Astrocyte (in vitro differentiated cells and primary cell): ENCODE data around the gene KANK2. TPM values are rescaled to one million over a fixed set of nuclear protein-coding genes. Genes with fewer than 3 reads are reported as not detected.
"Not testable (repeated sequence)": the region's sequence is repeated elsewhere in the genome, so short reads cannot be mapped to it uniquely, and the experiment has no call there.

Source experiments
- DNase-seq: peaks from one replicate; pipeline ENCODE4 v3.0.0-alpha.2; 2010; ENCODE audit warnings: low read depth
- FAIRE-seq: peaks from 2 replicates; lab custom pipeline; 2011; peaks lifted over from hg19 to GRCh38; lab: Jason Lieb, UNC
- H2AFZ ChIP-seq: 2 replicates; pipeline ENCODE4 v1.6.0; 2012; ENCODE audit warnings: low read depth, low read length, inconsistent platforms
- H3K27ac ChIP-seq: 2 replicates; pipeline ENCODE4 v1.5.1; 2011; ENCODE audit warnings: low read depth, low read length, inconsistent platforms
- H3K27me3 ChIP-seq: 2 replicates; pipeline ENCODE4 v1.6.0; 2011; ENCODE audit warnings: low read length, inconsistent platforms; ENCODE audit not compliant: insufficient read depth
- H3K36me3 ChIP-seq: 2 replicates; pipeline ENCODE4 v1.5.1; 2011; ENCODE audit warnings: low read length, inconsistent platforms; ENCODE audit not compliant: insufficient read depth
- H3K4me1 ChIP-seq: 2 replicates; pipeline ENCODE4 v1.5.1; 2011; ENCODE audit warnings: low read length, inconsistent platforms; ENCODE audit not compliant: insufficient read depth
- H3K4me2 ChIP-seq: 2 replicates; pipeline ENCODE4 v1.6.0; 2012; ENCODE audit warnings: low read length, inconsistent platforms
- H3K4me3 ChIP-seq: 2 replicates; pipeline ENCODE4 v1.5.1; 2011; ENCODE audit warnings: low read depth, mild to moderate bottlenecking, low read length, inconsistent platforms; ENCODE audit not compliant: insufficient read depth
- H3K79me2 ChIP-seq: 2 replicates; pipeline ENCODE4 v1.6.0; 2012; ENCODE audit warnings: mild to moderate bottlenecking, low read length, inconsistent platforms; ENCODE audit not compliant: insufficient read depth
- H3K9ac ChIP-seq: 2 replicates; pipeline ENCODE4 v1.6.0; 2012; ENCODE audit warnings: mild to moderate bottlenecking, low read length, inconsistent platforms
- H3K9me3 ChIP-seq: 2 replicates; pipeline ENCODE4 v1.5.1; 2012; ENCODE audit warnings: low read depth, mild to moderate bottlenecking, low read length, inconsistent platforms; ENCODE audit not compliant: insufficient read depth
- H4K20me1 ChIP-seq: 2 replicates; pipeline ENCODE4 v1.6.0; 2012; ENCODE audit warnings: low read length, inconsistent platforms; ENCODE audit not compliant: insufficient read depth
- H3K27ac Mint-ChIP-seq: one replicate; pipeline ENCODE4 v1.8.0; 2021; ENCODE audit warnings: mild to moderate bottlenecking, mixed read lengths; ENCODE audit not compliant: unreplicated experiment
- H3K27me3 Mint-ChIP-seq: one replicate; pipeline ENCODE4 v1.8.0; 2021; ENCODE audit warnings: low read depth, mixed read lengths; ENCODE audit not compliant: unreplicated experiment
- H3K36me3 Mint-ChIP-seq: one replicate; pipeline ENCODE4 v1.8.0; 2021; ENCODE audit warnings: low read depth, mixed read lengths; ENCODE audit not compliant: unreplicated experiment
- H3K4me1 Mint-ChIP-seq: one replicate; pipeline ENCODE4 v1.8.0; 2021; ENCODE audit warnings: low read depth, mixed read lengths; ENCODE audit not compliant: unreplicated experiment
- H3K4me3 Mint-ChIP-seq: one replicate; pipeline ENCODE4 v1.8.0; 2021; ENCODE audit warnings: mild to moderate bottlenecking, moderate library complexity, mixed read lengths; ENCODE audit not compliant: unreplicated experiment
- H3K9me3 Mint-ChIP-seq: one replicate; pipeline ENCODE4 v1.8.0; 2021; ENCODE audit warnings: mild to moderate bottlenecking, mixed read lengths; ENCODE audit not compliant: unreplicated experiment
- CTCF ChIP-seq: IDR thresholded peaks from 2 replicates; pipeline ENCODE4 v1.5.1; 2011; ENCODE audit warnings: low read depth, mild to moderate bottlenecking, inconsistent platforms, low read length, moderate library complexity; ENCODE audit not compliant: insufficient read depth
- EZH2 ChIP-seq: IDR thresholded peaks from 2 replicates; pipeline ENCODE4 v1.6.1; 2012; ENCODE audit warnings: mild to moderate bottlenecking, low read length, inconsistent platforms; ENCODE audit not compliant: insufficient read depth
- total RNA-seq: library from RNA; stranded (reverse); gene quantifications from 2 replicates; pipeline ENCODE4 v1.2.1, GENCODE V29; 2021

The KANK2 gene
- total RNA-seq, 1 donor from 2014 or later, result 50.3 TPM

GRCh38 chr19:11182994-11183393 lies 14.4 kb downstream of the KANK2 start:
- Histone ChIP-seq H3K27me3 (no peaks in the 10 kb centered on the region), H3K36me3 (peaks cover 12% of the 10 kb centered on the region), H3K9me3 (no peaks in the 10 kb centered on the region), H3K79me2 (peaks cover 7% of the 10 kb centered on the region), H3K4me3 (no peak overlapping the region), H3K4me2 (no peak overlapping the region), H3K9ac (no peak overlapping the region), H3K4me1 (peaks cover 10% of the 10 kb centered on the region), H3K27ac (no peak overlapping the region), H2AFZ (no peak overlapping the region), H4K20me1 (peaks cover 10% of the 10 kb centered on the region)
- Mint-ChIP-seq H3K27ac (no peak overlapping the region), H3K4me3 (no peak overlapping the region), H3K4me1 (no peaks in the 10 kb centered on the region), H3K9me3 (no peaks in the 10 kb centered on the region), H3K27me3 (no peaks in the 10 kb centered on the region), H3K36me3 (peaks cover 30% of the 10 kb centered on the region)
- DNase-seq (no peak), FAIRE-seq (no peak)
- TF ChIP-seq EZH2 (no peak), CTCF (no peak)

- FAIRE-seq (no peak), DNase-seq (no peak)
- Histone ChIP-seq H3K27me3 (no peaks in the 10 kb centered on the region), H3K9me3 (no peaks in the 10 kb centered on the region), H3K4me1 (peaks cover 10% of the 10 kb centered on the region), H3K9ac (no peak overlapping the region), H3K27ac (no peak overlapping the region), H4K20me1 (peaks cover 8% of the 10 kb centered on the region), H3K36me3 (peaks cover 12% of the 10 kb centered on the region), H3K79me2 (peaks cover 7% of the 10 kb centered on the region), H3K4me2 (no peak overlapping the region), H3K4me3 (no peak overlapping the region), H2AFZ (no peak overlapping the region)
- Mint-ChIP-seq H3K4me1 (no peaks in the 10 kb centered on the region), H3K36me3 (peaks cover 26% of the 10 kb centered on the region), H3K27ac (no peak overlapping the region), H3K4me3 (no peak overlapping the region), H3K9me3 (no peaks in the 10 kb centered on the region), H3K27me3 (no peaks in the 10 kb centered on the region)
- TF ChIP-seq EZH2 (no peak), CTCF (no peak)
These were observed 15.9 kb downstream of the KANK2 start for GRCh38 chr19:11181488-11181887.

GRCh38 chr19:11180975-11181374 lies 16.4 kb downstream of the KANK2 start:
- Histone ChIP-seq H3K36me3 (peaks cover 16% of the 10 kb centered on the region), H3K4me1 (peaks cover 10% of the 10 kb centered on the region)
- not testable (repeated sequence) for H3K4me3 Mint-ChIP-seq, H3K4me1 Mint-ChIP-seq, H3K4me3 ChIP-seq, H3K9me3 Mint-ChIP-seq, H4K20me1 ChIP-seq, H2AFZ ChIP-seq, H3K27me3 ChIP-seq, H3K79me2 ChIP-seq, H3K9me3 ChIP-seq, DNase-seq, H3K9ac ChIP-seq, H3K27ac ChIP-seq, FAIRE-seq, H3K4me2 ChIP-seq, H3K27ac Mint-ChIP-seq, H3K27me3 Mint-ChIP-seq
- peaks cover 29% of the 10 kb centered on the region for H3K36me3 Mint-ChIP-seq
